Astrocyte of the cerebellum (primary cell): Measurements from ENCODE around the gene BLNK.

Source experiments
- DNase-seq: peaks from one replicate; pipeline ENCODE4 v3.0.0-alpha.2; 2011; ENCODE audit warnings: low read depth
- H3K4me3 ChIP-seq: 2 replicates; pipeline ENCODE4 v1.5.1; 2011; ENCODE audit warnings: mild to moderate bottlenecking, low read depth, low read length, moderate library complexity
- CTCF ChIP-seq: IDR thresholded peaks from 2 replicates; pipeline ENCODE4 v1.5.1; 2012; ENCODE audit warnings: low read length, low read depth, moderate library complexity, mild to moderate bottlenecking; ENCODE audit errors: missing control alignments
- in situ Hi-C: cut with HindIII; loops from 2 replicates; pipeline ENCODE4 v1.10.0; 2017; ENCODE audit warnings: low sequenced_read_pairs

BLNK gene

GRCh38 chr10:96263669-96264068 is 7.7 kb downstream of the BLNK start:
- no peak for TF ChIP-seq CTCF
- no peak for DNase-seq
- H3K4me3 ChIP-seq, result no peak overlapping the region
- in situ Hi-C loops, result no loop called here

GRCh38 chr10:96263176-96263575 is 8.2 kb downstream of the BLNK start:
- in situ Hi-C loops, result no loop called here
- no peak overlapping the region for H3K4me3 ChIP-seq
- TF ChIP-seq CTCF, result no peak
- no peak for DNase-seq

GRCh38 chr10:96261930-96262329 is 9.4 kb downstream of the BLNK start:
- DNase-seq, result no peak
- H3K4me3 ChIP-seq, result no peak overlapping the region
- no peak for TF ChIP-seq CTCF
- in situ Hi-C loops, result no loop called here

GRCh38 chr10:96261132-96261531 is 10.2 kb downstream of the BLNK start:
- no peak for TF ChIP-seq CTCF
- H3K4me3 ChIP-seq, result no peak overlapping the region
- in situ Hi-C loops, result no loop called here
- no peak for DNase-seq

- no peak for DNase-seq
- in situ Hi-C loops, result no loop called here
- no peak overlapping the region for H3K4me3 ChIP-seq
- no peak for TF ChIP-seq CTCF
These were observed 11.4 kb downstream of the BLNK start for GRCh38 chr10:96260014-96260413.

- TF ChIP-seq CTCF, result no peak
- H3K4me3 ChIP-seq, result no peak overlapping the region
- in situ Hi-C loops, result no loop called here
- DNase-seq, result no peak
These were observed 12.2 kb downstream of the BLNK start for GRCh38 chr10:96259150-96259549.

GRCh38 chr10:96257944-96258343 is 13.4 kb downstream of the BLNK start:
- no peak for TF ChIP-seq CTCF
- in situ Hi-C loops, result no loop called here
- DNase-seq, result no peak
- no peak overlapping the region for H3K4me3 ChIP-seq
